SKM-1 treated with dmso at 0.1 percent for 144 hours (cell line): ENCODE results near the gene FHL3.
A peak's percentile ranks its signal among the peaks of the same experiment; 100 is the strongest.
"Not testable (repeated sequence)": the region's sequence is repeated elsewhere in the genome, so short reads cannot be mapped to it uniquely, and the experiment has no call there.

Experiments
- DNase-seq: peaks from one replicate; lab custom pipeline; 2025; ENCODE audit not compliant: unreplicated experiment; lab: John Stamatoyannopoulos, UW

FHL3 gene

DNA sequence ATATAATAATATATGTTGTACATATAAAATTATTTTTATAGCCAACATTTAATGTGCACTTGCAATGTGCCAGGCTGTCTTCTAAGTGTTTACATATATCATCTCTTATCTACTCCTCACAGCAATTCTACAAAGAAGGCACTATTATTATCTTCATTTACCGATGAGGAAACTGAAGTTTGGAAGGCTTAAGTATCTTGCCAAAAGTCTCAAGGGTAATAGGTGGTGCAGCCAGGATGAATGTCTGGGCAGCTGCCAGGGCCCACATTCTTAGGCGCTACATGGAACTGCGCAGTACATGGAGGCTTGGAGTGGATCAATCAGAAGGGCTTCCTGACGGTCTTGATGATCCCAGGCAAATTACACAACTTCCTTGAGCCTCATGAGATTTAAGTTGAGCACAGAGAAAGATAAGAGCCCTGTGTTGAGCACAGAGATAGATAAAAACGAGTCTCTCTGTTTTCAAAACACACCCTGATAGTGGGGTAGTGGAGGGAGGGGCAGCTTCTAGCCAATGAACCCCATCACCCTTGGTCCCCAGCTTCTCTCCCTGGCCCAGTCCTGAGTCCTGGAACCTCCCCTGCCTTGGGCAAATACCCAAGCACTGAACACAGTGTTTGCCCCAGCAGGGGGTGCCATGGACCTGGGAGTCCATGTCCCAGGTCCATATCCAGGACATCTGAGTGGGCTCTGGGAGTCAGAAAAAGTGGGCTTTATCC, 32.1 kb upstream of the FHL3 start:
- DNase-seq: no peak

DNA sequence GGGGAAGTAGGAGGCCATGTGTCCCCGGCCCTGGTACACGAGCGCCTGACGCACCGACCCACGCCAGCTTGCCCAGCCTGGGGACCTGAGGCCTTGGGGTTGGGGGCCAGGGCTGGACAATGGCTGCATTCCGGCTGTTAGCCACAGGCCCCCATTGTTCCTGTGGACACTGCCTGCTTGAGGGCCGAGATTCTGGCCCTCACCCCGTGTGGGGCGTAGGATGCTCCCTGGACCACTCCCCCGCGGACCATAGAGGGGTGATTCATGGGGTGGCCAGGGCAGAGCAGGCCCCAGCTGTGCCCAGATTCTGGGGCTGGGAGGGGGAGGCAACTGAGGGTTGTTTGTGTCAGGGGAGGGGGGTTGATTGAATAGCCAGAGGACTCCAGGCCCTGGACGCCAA, 29.6 kb upstream of the FHL3 start:
- DNase-seq: no peak

DNA sequence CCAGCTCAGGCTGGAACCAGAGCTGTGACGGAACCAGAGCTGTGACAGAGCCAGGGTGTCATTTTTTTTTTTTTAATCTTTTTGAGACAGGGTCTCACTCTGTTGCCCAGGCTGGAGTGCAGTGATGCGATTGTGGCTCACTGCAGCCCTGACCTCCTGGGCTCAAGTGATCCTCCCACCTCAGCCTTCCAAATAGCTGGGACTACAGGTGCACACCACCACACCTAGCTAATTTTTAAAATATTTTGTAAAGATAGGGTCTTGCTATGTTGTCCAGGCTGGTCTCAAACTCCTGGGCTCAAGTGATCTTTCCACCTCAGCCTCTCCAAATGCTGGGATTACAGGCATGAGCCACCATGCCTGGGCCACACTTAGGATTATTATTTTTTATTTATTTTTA, 27.7 kb upstream of the FHL3 start:
- not testable (repeated sequence) for DNase-seq

- DNase-seq: no peak
Measured at GRCh38 chr1:38031513-38031866, 26.2 kb upstream of the FHL3 start.

GRCh38 chr1:38030596-38031512, 25.5 kb upstream of the FHL3 start:
- DNase-seq: no peak

DNA sequence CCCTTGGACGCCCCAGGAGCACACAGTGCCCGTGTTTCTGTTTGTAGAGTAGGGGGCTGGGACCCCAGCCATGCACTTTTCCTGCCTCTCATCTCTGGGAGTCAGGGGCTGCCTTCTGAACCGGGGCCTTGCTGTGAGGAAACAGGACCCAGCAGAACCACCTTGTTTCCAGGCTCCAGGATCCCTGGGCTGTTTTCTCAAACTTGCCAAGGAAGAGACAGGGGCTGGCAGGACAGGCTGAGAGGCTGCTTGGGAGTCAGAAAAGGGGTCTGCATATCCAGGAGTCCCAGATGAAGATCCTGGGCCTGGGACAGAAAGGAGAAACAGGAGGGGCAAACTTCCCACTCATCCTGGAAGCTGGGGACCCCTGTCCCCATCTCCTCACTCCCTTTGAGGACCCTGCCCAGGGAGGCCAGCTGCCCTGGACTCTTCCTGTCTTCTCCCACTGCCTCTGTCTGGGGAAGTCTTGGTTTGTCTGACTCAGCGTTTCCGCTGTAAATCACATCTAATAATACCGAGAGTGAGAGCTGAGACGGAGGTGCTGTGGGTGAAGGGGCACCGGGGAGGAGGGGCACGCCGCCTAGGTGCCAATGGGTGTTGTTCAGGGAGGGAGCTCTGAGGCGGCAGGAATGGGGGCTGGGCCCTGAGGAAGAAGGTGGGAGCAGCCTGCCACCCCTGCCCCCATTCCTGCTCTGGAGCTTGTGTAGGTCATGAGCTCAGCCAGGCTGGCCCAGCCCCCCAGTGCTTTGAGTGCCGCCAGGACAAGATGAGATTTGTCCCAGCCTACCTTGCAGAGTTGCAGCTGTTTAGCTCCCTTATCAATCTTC, 24.6 kb upstream of the FHL3 start:
- no peak for DNase-seq

- DNase-seq: no peak
Measured at GRCh38 chr1:38029081-38029681, 23.9 kb upstream of the FHL3 start.

GRCh38 chr1:38028671-38029070, 23.4 kb upstream of the FHL3 start:
- DNase-seq: no peak

DNA sequence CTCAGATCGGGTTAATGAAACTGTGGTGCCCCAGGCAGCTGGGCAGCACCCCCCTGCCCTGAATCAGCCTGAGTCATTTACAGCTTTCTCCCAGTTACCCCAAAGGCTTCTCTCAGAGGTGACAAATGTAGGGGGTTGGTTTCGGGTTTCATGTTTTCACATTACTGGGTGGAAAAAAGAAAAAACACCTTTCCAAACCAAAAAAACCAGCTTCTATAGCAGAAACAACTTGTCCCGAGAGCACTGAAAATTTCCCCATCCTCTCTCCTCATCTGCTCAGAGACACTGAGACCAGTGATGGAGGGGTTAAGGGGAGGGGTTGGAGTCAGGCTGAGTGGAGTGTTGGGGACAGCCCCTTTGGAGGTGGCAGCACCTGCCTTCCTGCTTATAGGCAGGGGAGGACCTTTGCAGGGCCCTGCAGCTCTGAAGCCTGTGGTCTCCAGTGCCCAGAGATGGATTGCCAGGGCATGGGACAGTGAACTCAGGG, 22.8 kb upstream of the FHL3 start:
- no peak for DNase-seq

DNA sequence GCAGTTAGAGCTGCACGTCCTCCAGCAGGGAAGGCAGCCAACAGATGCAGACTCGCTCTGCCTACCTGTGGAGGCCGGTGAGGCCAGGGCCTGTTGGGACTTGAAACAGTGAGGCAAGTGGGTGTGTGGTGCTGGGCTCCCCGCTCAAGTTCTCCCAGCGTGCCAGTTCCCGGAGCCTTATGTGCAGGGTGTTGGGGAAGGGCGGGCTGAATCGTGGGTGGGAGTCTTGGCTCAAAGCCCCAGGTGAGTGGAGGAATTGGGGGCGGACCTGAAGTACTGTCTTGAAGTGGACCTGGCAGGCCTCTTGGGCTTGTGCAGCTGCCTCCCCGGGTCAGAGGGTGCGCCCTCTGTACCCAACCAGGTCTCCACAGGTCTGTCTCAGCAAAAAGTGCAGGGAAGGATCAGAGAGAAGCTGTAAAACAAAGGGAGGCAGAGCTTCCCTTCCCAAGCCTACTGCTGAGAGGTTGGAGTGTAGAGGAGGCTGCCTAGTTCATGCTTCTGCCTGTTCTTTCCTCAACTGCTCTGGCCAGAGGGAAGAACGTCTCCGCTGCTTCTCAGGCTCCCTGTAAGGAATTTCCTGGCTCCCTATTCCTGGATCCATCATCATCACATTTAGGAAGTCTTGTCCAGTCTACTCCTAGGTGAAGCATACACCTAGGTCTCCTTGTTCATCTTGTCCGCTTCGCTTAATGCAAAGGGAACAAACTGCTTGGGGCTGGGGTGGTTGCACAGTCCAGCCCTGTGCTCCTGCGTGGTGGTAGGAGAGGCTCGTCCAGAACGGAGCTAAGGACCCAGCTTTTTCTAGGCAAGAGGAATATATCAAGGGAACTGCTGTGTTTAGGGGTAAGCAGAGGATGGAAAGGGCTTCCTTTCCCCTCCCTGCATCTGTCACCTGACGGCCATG, 22.1 kb upstream of the FHL3 start:
- DNase-seq: no peak

DNA sequence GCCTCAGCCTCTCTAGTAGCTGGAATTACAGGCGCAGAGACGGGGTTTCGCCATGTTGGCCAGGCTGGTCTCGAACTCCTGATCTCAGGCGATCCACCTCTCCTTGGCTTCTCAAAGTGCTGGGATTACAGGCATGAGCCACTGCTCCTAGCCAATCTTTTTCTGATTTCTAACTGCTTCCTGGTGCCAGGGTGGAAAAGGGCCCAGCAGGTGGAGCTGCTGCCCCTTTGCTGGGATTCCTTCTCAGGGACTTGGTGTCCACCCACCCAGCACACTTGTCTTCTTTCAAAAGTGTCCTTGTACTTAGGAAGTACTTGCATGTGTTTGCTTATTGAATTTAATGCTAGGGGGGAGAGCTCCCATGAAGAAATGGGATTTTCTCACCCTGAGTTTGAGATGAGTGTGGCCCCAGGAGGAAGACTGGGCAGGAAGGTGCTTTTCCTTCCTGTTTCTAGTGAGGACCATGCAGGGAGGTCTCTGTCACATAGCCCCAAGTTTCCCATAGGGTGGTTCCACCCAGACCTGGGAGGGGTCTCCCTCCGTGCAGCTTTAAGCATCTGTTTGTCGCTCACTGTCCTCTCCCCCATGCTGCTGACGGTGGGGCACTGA, 21.4 kb upstream of the FHL3 start:
- DNase-seq: no peak

DNA sequence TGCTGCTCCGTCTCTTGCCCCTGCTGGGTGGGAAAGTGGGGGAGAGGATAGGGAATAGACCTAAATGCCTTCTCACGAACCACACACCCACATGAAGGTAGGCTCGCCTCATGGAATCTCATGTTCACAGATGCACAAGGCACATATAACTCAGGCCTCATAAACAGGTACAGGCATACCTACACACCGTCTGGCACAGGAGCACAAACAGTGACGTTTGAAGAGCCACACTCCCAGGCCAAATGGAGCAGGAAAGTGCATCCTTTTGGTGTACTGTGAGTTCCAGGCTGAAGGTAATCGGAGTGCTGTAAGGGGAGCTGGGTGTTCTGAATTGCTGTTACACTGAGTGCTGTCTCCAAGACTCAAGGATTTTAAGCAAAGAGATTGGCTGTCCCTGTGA, 20.4 kb upstream of the FHL3 start:
- DNase-seq: no peak

DNA sequence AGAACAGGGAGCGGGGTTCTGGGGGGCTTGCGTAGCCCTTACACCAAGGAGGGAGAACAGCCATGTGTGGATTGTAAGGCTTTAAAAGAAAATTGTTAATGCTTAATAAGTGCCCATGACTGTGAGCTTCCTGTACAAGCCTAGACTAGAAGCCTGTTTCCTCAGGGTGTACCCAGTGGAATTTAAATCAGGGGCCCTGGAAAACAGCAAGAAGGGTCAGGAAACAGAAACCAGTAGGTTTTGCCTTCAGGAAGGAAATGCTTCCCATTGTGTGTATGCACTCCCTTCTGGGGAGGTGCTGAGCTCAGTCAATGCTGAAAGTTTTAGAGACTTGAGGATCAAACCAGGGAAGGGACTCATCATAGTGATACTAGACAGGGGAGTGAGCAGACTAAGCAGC, 19.9 kb upstream of the FHL3 start:
- no peak for DNase-seq

- no peak for DNase-seq
Measured at GRCh38 chr1:38022810-38023209, 17.5 kb upstream of the FHL3 start.

- no peak for DNase-seq
Measured at GRCh38 chr1:38021969-38022368, 16.7 kb upstream of the FHL3 start.

DNA sequence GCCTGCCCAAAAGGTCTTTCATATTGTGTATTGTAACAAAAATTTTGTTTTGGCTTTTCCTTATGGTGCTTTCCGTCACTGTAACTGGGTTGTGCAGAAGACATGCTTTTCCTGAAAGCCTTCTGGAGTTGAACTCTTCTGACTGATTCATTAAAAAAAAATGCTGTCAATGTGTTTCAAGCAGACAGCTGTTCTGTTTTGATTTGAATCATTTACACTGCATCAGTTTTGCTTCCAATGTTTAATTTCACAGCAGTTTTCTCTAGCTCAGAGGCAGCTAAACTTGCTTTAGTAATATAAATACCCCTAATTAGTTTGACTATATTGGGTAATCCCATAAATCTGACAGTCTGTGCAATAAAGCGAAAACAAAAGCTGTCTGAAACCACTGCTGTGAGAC, 15.1 kb upstream of the FHL3 start:
- no peak for DNase-seq

DNA sequence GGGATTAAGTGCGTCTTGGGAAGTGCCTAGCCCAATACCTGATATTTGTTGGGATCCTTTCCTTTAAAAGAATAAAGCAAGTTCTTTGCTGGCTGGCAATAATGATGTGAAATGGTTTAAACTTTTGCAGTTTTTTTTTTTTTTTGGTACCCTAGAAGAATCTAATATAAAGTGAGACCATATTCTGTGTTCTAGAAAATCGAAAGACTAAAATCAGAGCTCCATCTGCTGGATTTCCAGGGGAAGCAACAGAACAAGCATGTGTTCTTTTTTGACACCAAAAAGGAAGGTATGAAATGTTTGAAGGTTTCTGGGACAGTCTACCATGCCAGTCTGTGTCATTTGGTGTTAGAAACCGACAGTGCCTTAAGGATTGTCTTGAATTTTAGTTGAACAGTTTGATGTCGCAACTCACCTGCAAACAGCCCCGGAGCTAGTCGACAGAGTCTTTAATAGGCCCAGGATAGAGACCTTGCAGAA, 13.6 kb upstream of the FHL3 start:
- peak; percentile 20 for DNase-seq

GRCh38 chr1:38015978-38016725, 10.8 kb upstream of the FHL3 start:
- no peak for DNase-seq
